GM12878 (cell line): ENCODE results near the gene SIX1. TPM values are rescaled to one million over a fixed set of nuclear protein-coding genes. Genes with fewer than 3 reads are reported as not detected.

Source experiments
- ATAC-seq: fragments of 200-7000 bp; cut with Tn5 transposase; 3 replicates; pipeline ENCODE4 v1.9.1; 2020; ENCODE audit warnings: mild to moderate bottlenecking, moderate library complexity
- BruUV-seq: library from RNA; stranded (reverse); fragments of 400-500 nt; replicated peaks from 2 replicates; lab custom pipeline; 2021; lab: Mats Ljungman, UMichigan
- CTCF ChIA-PET: fragments of 300-600 bp; sonication (Branson Sonifier 250); formaldehyde crosslinking; extraction: SDS; loops from one replicate; lab custom pipeline; 2021; ENCODE audit warnings: inconsistent platforms; lab: Yijun Ruan, JAX
- POLR2A ChIA-PET: fragments of 350-600 bp; formaldehyde crosslinking; extraction: SDS; loops from one replicate; lab custom pipeline; 2021; ENCODE audit warnings: inconsistent platforms; lab: Charles Lee
- RAD21 ChIA-PET: fragments of 300-600 bp; sonication (Branson Sonifier 250); formaldehyde crosslinking; loops from one replicate; lab custom pipeline; 2023; ENCODE audit warnings: antibody characterized with exemption; ENCODE audit not compliant: unreplicated experiment; lab: Charles Lee
- SMC1A ChIA-PET: fragments of 300-600 bp; sonication (Branson Sonifier 250); formaldehyde crosslinking; loops from one replicate; lab custom pipeline; 2023; ENCODE audit not compliant: unreplicated experiment, uncharacterized antibody; lab: Charles Lee
- DNase-seq: peaks from one replicate; pipeline ENCODE4 v3.0.0-alpha.2; 2011; ENCODE audit warnings: low read depth, low spot score
- FAIRE-seq: peaks from 3 replicates; lab custom pipeline; 2011; peaks lifted over from hg19 to GRCh38; lab: Jason Lieb, UNC
- H2AFZ ChIP-seq: 2 replicates; pipeline ENCODE4 v1.6.0; 2011; ENCODE audit warnings: low read depth, low read length, control low read depth; ENCODE audit not compliant: control insufficient read depth
- H3K27ac ChIP-seq: 2 replicates; pipeline ENCODE4 v1.5.1; 2011; ENCODE audit warnings: control low read depth; ENCODE audit not compliant: control insufficient read depth, insufficient read depth
- H3K27me3 ChIP-seq, 2 experiments: replicated peaks in 1 of 2; 2 replicates each; pipeline versions ENCODE4 v1.6.0 to v1.6.1; 2011; ENCODE audit warnings: low read length in 1 of 2; ENCODE audit not compliant: control insufficient read depth in 2 of 2, insufficient read depth in 2 of 2
- H3K36me3 ChIP-seq, 2 experiments: 2 replicates each; pipeline ENCODE4 v1.5.1; 2011; ENCODE audit warnings: low read length in 1 of 2; ENCODE audit not compliant: control insufficient read depth in 2 of 2, insufficient read depth in 2 of 2
- H3K4me1 ChIP-seq: 2 replicates; pipeline ENCODE4 v1.6.1; 2011; ENCODE audit warnings: mild to moderate bottlenecking, low read length, moderate library complexity, mixed read lengths; ENCODE audit not compliant: control insufficient read depth, insufficient read depth
- H3K4me2 ChIP-seq: 2 replicates; pipeline ENCODE4 v1.6.0; 2011; ENCODE audit warnings: control low read depth; ENCODE audit not compliant: control insufficient read depth, insufficient read depth
- H3K4me3 ChIP-seq: fragments of 200-600 bp; sonication (generic); 2 replicates; pipeline ENCODE4 v1.5.1; 2016
- H3K79me2 ChIP-seq: 2 replicates; pipeline ENCODE4 v1.6.0; 2011; ENCODE audit warnings: low read length; ENCODE audit not compliant: control insufficient read depth, insufficient read depth
- H3K9ac ChIP-seq: 2 replicates; pipeline ENCODE4 v1.8.0; 2011; ENCODE audit warnings: low read length, control low read depth, mixed read lengths; ENCODE audit not compliant: control insufficient read depth, insufficient read depth
- H3K9me3 ChIP-seq: replicated peaks from 3 replicates; pipeline ENCODE4 v1.5.1; 2011; ENCODE audit warnings: mild to moderate bottlenecking, low read length; ENCODE audit not compliant: control insufficient read depth, insufficient read depth
- H4K20me1 ChIP-seq: 2 replicates; pipeline ENCODE4 v1.6.0; 2011; ENCODE audit not compliant: control insufficient read depth, insufficient read depth
- GATAD2B ChIP-seq: fragments of 450-650 bp; conservative IDR thresholded peaks from 2 replicates; pipeline ENCODE4 v1.6.1; 2017; ENCODE audit warnings: low read depth, mild to moderate bottlenecking, moderate library complexity
- IRF4 ChIP-seq: IDR thresholded peaks from 2 replicates; pipeline ENCODE4 v1.6.1; 2011; ENCODE audit warnings: low read depth, low read length
- MYC ChIP-seq: IDR thresholded peaks from 2 replicates; pipeline ENCODE4 v1.6.1; 2011; ENCODE audit warnings: mild to moderate bottlenecking, low read length, moderate library complexity, inconsistent platforms; ENCODE audit not compliant: insufficient read depth, insufficient replicate concordance, insufficient read length, severe bottlenecking
- PKNOX1 ChIP-seq: fragments of 450-650 bp; IDR thresholded peaks from 2 replicates; pipeline ENCODE4 v1.6.1; 2016; ENCODE audit warnings: mild to moderate bottlenecking
- USF1 ChIP-seq: IDR thresholded peaks from 2 replicates; pipeline ENCODE4 v1.6.1; 2011; ENCODE audit warnings: borderline replicate concordance, low read depth, mild to moderate bottlenecking, moderate library complexity, mixed read lengths, low read length; ENCODE audit not compliant: insufficient read depth; ENCODE audit errors: extremely low read length
- WGBS: methylation state at CpG from one replicate; pipeline ENCODE4 v1.1.6; 2016; ENCODE audit warnings: low lambda C conversion rate; ENCODE audit not compliant: insufficient replicate concordance, insufficient coverage; ENCODE audit errors: missing lambda C conversion rate; 5-methylcytosine and 5-hydroxymethylcytosine counted together
- in situ Hi-C: fragments of 300-500 bp; cut with MboI; formaldehyde crosslinking; loops from 9 replicates; pipeline ENCODE4 v1.14.3; 2018; ENCODE audit warnings: mixed read lengths
- intact Hi-C: fragments of 100-400 bp; cut with micrococcal nuclease; formaldehyde crosslinking; loops from one replicate; pipeline ENCODE4 v1.14.2; 2022; ENCODE audit not compliant: unreplicated experiment
- polyA plus RNA-seq, 11 experiments: library from polyadenylated mRNA; depleted of rRNA in 4 of 11; unstranded in 6 of 11; stranded (reverse) in 5 of 11; fragments of >200 nt; fragmentation: Nextera tagmentation in 4 of 11; fragmentation: Illumina TruSeq in 1 of 11; extraction: Ambion mirVana in 4 of 11; extraction: Trizol in 1 of 11; gene quantifications; 1 replicate in 1 of 11; 2 replicates in 10 of 11; pipeline versions ENCODE4 v1.2.1 to v1.2.3, GENCODE V29; 2011 to 2016; ENCODE audit warnings: inconsistent platforms in 2 of 11, missing spikeins in 2 of 11, low read depth in 1 of 11
- total RNA-seq, 4 experiments: library from RNA; depleted of rRNA in 3 of 4; stranded (reverse); fragments of >200 nt in 3 of 4; fragmentation: Illumina TruSeq in 1 of 4; extraction: Trizol in 1 of 4; gene quantifications; 2 replicates each; pipeline versions ENCODE4 v1.2.1 to v1.2.3, GENCODE V29; 2013 to 2021
- TF ChIP-seq, protein P1 (sequence below): IDR thresholded peaks from 2 replicates; pipeline ENCODE4 v1.6.1; 2012; ENCODE audit warnings: mild to moderate bottlenecking, low read depth, low read length
- TF ChIP-seq, protein P2 (sequence below): IDR thresholded peaks from 2 replicates; pipeline ENCODE4 v1.6.1; 2011; ENCODE audit warnings: low read depth, low read length, improper control_type of control experiment, borderline replicate concordance
- TF ChIP-seq, protein P3 (sequence below): fragments of 450-650 bp; IDR thresholded peaks from 2 replicates; pipeline ENCODE4 v1.6.1; 2018; ENCODE audit warnings: borderline replicate concordance, mild to moderate bottlenecking; ENCODE audit not compliant: partially characterized antibody

The SIX1 gene
- total and polyA plus RNA-seq, 10 of the 15 experiments (the other 5 are each of a cell fraction or from before 2014, with no cell fraction given): 0.03 to 0.06 (median 0.05) TPM; not detected in 5

GRCh38 chr14:60655119-60655897 lies 6.0 kb upstream of the SIX1 start (continued):
- TF ChIP-seq, protein P1, sequence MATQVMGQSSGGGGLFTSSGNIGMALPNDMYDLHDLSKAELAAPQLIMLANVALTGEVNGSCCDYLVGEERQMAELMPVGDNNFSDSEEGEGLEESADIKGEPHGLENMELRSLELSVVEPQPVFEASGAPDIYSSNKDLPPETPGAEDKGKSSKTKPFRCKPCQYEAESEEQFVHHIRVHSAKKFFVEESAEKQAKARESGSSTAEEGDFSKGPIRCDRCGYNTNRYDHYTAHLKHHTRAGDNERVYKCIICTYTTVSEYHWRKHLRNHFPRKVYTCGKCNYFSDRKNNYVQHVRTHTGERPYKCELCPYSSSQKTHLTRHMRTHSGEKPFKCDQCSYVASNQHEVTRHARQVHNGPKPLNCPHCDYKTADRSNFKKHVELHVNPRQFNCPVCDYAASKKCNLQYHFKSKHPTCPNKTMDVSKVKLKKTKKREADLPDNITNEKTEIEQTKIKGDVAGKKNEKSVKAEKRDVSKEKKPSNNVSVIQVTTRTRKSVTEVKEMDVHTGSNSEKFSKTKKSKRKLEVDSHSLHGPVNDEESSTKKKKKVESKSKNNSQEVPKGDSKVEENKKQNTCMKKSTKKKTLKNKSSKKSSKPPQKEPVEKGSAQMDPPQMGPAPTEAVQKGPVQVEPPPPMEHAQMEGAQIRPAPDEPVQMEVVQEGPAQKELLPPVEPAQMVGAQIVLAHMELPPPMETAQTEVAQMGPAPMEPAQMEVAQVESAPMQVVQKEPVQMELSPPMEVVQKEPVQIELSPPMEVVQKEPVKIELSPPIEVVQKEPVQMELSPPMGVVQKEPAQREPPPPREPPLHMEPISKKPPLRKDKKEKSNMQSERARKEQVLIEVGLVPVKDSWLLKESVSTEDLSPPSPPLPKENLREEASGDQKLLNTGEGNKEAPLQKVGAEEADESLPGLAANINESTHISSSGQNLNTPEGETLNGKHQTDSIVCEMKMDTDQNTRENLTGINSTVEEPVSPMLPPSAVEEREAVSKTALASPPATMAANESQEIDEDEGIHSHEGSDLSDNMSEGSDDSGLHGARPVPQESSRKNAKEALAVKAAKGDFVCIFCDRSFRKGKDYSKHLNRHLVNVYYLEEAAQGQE: no peak
- TF ChIP-seq IRF4: no peak

GRCh38 chr14:60654334-60654821 lies 5.1 kb upstream of the SIX1 start:
- SMC1A ChIA-PET: interaction anchor here (1.1 to 1.2 kb wide), 2 partner anchors 110 to 375 kb away, joined by 3 read pairs; no protein-coding TSS in a partner anchor
- peaks cover 9% of the 10 kb centered on the region for H3K4me1 ChIP-seq
- H3K27me3 ChIP-seq: peaks cover 12 to 40% of the 10 kb centered on the region in 2 experiments
- WGBS: 1% methylated on average over 3 of the region's 3 CpGs
- in situ Hi-C loops: no loop called here
- intact Hi-C loops: no loop called here
- BruUV-seq: no TSS peak
- ATAC-seq (no peak), FAIRE-seq (no peak), DNase-seq (no peak)
- H3K36me3 ChIP-seq: no peaks in the 10 kb centered on the region
- no peaks in the 10 kb centered on the region; the same call in 1 of the 3 replicates for H3K9me3 ChIP-seq
- H3K4me2 ChIP-seq: no peak overlapping the region
- H3K4me3 ChIP-seq: no peak overlapping the region
- H3K9ac ChIP-seq: no peak overlapping the region
- RAD21 ChIA-PET: no interaction called here
- no peak overlapping the region for H2AFZ ChIP-seq
- H3K79me2 ChIP-seq: no peaks in the 10 kb centered on the region
- POLR2A ChIA-PET: no interaction called here
- H3K27ac ChIP-seq: no peak overlapping the region
- CTCF ChIA-PET: interaction anchor here (0.9 to 1.5 kb wide), 4 partner anchors 30 to 371 kb away, joined by 3 to 4 read pairs (median 3); no protein-coding TSS in a partner anchor
- no peaks in the 10 kb centered on the region for H4K20me1 ChIP-seq
- TF ChIP-seq GATAD2B (no peak), PKNOX1 (no peak), USF1 (no peak), MYC (no peak)
- TF ChIP-seq, protein P2, sequence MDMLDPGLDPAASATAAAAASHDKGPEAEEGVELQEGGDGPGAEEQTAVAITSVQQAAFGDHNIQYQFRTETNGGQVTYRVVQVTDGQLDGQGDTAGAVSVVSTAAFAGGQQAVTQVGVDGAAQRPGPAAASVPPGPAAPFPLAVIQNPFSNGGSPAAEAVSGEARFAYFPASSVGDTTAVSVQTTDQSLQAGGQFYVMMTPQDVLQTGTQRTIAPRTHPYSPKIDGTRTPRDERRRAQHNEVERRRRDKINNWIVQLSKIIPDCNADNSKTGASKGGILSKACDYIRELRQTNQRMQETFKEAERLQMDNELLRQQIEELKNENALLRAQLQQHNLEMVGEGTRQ: no peak
- TF ChIP-seq, protein P3, sequence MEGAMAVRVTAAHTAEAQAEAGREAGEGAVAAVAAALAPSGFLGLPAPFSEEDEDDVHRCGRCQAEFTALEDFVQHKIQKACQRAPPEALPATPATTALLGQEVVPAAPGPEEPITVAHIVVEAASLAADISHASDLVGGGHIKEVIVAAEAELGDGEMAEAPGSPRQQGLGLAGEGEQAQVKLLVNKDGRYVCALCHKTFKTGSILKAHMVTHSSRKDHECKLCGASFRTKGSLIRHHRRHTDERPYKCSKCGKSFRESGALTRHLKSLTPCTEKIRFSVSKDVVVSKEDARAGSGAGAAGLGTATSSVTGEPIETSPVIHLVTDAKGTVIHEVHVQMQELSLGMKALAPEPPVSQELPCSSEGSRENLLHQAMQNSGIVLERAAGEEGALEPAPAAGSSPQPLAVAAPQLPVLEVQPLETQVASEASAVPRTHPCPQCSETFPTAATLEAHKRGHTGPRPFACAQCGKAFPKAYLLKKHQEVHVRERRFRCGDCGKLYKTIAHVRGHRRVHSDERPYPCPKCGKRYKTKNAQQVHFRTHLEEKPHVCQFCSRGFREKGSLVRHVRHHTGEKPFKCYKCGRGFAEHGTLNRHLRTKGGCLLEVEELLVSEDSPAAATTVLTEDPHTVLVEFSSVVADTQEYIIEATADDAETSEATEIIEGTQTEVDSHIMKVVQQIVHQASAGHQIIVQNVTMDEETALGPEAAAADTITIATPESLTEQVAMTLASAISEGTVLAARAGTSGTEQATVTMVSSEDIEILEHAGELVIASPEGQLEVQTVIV: no peak
